Activated T-cell treated with anti-CD3 and anti-CD28 coated beads, Interleukin-2, amount 50 U/mL, for 48 hours (primary cell): ENCODE results near the gene MT4.
A peak's percentile ranks its signal among the peaks of the same experiment; 100 is the strongest.

Experiments used
- DNase-seq, 2 experiments: peaks; one replicate each; pipeline ENCODE4 v3.0.0-alpha.2; 2020

Gene MT4

DNA sequence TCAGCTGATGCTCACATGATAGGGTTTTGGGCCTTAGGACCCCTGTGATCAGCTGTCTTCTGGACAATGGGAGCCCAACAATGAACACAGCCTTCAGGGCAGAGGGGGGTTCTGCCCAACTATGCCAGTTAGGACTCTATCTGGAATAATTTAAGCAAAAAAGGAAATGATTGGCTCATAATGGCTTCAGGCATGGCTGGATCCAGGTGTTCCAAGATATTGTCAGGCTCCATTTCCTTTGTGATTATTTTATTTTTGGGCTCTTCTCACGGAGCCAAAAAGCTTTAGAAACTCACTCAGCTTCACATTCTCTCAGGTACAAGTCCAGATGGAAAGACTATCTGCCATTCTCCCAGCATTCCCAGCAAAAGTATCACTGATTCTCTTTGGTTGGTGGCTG, 40.6 kb downstream of the MT4 start:
- no peak for DNase-seq

DNA sequence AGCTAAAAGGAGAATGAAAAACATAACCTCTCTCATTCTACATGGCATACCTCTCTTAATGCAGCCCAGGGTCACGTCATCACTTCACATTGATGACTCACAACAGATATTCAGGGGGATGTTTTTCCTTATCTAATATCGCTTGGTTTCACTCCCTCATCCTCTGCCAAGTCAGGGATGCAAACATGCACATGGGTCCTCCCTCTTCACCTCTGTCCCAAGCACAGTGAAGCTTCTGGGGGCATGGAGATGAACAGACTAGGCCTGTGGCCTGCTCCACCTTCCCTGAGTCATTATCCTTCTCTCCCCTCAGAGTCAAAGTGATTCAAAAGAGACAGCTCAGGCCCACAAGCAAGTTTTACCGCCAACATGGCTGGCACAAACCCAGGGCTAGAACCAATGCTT, 41.2 kb downstream of the MT4 start:
- DNase-seq: no peak

DNA sequence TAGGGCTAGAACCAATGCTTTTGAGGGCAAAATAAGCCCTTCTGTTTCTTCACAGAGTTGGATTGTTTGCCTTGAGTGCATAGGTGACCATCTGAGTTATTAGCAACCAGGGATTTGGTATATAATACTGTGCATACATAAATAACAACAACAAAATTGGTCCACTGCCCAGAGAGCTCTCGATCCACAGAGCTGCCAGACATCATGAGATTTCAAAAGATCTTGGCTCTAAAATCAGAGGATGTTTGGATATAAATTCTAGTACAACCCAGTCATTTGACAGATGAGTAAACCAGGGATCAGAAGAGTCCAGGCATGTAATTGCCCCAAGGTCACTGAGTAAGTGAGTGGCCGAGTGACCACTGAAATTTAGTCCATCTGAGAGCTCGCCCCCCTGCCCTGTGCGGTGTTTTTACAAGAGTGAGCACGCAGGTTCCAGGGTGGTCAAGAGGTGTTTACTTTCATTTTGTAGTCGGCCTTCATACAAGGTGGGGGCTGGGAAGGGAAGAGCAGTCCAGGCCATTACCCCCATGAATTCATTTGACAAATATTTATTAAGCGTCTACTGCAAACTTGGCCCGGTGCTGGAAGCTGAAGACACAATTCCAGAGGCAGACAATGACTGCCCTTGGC, 41.7 kb downstream of the MT4 start:
- no peak for DNase-seq

DNA sequence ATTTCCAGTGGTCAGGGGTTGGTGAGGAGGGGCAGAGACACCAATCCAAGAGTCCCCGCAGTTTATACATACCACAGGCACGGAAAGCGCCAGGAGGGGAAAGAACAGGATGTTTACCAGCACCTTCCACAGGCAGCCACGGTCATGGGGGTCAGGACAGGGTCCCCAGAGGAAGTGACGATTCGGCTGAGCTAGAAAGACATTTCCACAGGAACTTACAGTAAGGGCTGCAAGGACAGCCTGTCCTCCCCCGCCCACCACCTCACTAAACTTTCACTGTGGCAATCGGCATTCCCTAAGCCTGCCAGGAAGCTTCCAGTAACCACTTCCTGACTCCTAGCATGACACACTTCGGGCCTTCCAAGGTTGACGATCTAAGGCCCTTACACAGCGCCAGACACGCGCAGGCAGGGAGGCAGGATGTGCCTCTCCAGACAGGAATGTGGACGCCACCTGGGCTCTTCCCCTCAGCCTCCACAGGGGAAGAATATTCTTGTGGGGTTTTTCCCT, 42.3 kb downstream of the MT4 start:
- no peak for DNase-seq

DNA sequence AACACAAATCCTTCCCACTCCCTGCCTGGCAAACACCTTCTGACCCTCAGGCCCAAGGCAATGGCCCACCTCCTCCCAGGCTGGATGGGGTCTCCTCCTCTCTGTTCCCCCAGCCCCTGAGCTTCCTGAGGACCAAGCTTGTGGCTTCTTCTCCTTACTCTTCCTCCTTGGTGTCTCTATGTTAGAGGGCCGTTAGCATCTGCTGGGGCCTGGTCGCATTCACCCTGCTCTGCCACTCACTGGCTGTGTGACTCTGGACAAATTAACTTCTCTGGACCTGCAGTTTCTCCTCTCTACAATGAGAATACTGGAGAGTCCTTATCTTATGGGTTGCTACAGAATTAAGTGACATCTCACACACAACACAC, 42.8 kb downstream of the MT4 start:
- DNase-seq: no peak

DNA sequence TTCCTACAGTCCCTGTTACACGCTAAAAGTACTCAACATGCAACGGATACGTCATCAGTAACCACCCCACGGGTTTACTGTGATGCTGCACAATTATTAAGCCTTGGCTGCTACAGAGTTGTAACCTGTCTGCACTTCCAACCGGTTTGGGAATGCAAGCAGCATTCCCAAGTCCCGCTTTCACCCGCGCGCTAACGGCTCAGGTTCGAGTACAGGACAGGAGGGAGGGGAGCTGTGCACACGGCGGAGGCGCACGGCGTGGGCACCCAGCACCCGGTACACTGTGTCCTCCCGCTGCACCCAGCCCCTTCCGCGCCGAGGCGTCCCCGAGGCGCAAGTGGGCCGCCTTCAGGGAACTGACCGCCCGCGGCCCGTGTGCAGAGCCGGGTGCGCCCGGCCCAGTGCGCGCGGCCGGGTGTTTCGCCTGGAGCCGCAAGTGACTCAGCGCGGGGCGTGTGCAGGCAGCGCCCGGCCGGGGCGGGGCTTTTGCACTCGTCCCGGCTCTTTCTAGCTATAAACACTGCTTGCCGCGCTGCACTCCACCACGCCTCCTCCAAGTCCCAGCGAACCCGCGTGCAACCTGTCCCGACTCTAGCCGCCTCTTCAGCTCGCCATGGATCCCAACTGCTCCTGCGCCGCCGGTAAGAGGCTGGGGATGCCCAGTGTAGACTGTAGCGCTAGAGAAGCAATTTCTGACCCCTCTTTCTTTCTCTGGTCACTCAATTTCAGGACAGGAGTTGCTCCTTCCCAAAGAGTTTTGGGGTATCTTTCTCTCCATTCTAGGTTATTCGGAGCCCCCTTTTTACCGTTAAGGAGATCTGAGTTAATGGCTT, 43.4 kb downstream of the MT4 start, which contains the start of gene MT2A:
Gene MT2A, plus strand, starts transcription at position 542 of the 833 bp plus-strand sequence. Its CDS starts 72 bp downstream, at position 614.
- DNase-seq: peak; percentile 91 to 95

DNA sequence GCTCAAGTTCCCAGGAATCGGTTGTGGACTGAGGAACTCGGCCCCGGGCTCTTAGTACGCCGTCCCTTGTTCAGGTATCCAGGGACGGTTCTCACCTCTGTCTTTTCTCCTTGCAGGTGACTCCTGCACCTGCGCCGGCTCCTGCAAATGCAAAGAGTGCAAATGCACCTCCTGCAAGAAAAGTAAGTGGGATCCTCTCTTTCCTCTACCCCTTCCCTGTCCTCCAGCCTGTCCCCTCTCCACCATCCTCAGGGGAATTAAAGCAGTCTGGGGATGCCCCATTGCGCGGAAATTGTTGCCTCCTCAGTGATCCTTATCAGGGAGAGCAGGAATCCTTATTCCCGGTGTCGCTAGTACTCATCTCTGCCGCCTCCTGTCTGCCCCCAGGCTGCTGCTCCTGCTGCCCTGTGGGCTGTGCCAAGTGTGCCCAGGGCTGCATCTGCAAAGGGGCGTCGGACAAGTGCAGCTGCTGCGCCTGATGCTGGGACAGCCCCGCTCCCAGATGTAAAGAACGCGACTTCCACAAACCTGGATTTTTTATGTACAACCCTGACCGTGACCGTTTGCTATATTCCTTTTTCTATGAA, 44.1 kb downstream of the MT4 start:
- peak in 1 of 2 experiments; percentile 52 for DNase-seq

DNA sequence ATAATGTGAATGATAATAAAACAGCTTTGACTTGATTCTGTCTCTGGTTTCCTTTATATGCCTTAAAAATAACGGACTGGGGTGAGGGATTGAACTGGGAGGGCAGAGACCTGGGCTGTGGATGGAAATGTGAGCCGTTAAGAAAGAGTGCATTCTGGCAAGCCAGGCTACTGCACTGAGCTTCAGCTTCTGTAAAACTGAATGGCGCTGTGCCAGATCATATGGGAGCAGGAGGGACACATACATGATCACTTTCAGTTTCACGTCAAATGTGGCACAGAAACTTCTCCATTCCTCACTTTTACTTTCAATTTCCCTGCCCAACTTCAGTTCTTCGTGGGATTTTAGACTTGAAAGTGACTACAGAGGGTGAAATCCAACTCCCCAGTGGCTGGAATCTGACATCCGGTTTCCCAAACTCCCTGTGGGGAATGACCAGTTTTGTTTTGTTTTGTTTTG, 44.6 kb downstream of the MT4 start:
- peak; percentile 75 to 76 for DNase-seq

DNA sequence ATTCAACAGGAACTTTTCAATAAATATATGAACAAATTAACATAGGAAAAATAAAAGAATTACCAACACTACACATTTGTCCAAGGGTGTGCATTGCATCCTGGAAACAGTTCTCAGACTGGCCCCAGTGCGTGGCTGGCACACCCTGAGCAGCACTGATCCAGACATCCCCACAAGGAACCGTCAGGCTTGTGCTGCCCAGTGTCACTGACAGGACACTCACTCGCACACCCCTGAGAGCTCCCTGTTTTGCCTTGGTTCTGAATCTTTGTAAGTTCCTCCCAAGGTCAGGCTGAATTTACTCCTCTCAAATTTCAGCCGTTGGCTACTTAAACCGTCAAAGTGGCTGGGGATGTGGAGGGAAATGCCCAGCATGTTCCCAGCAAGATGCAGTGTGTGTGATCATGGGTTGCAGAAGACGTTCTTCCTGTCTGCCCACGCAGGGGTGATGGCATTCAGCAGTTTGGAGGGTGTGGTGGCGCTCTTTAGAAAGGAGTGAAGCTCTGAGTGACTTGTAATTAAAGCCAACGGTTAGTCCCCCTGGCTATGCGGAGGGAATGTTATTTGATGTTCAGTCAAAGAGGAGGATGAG, 45.2 kb downstream of the MT4 start:
- DNase-seq: peak; percentile 83 to 85

DNA sequence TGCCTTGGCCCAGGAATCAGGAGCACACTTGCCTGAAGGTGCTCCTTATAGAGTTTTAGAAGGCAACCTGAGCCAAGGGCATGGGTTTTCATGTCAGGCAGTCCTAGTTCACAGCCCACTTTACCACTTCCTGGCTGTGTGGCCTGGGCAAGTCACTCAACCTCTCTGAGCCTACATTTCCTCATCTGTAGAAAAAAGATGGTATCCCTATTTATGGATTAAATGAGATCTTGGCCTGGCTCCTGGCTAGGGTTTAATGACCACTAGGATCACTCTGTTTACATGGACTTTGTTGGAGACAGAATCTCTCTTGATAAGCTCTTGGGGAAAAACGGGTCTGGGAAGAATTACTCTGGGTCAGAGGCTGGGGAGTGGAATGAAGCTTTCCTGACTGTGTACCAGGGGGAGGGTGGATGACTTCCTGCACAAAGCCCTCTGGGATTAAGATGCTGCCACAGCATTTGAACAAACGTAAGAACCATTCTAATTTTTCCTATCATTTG, 45.8 kb downstream of the MT4 start:
- DNase-seq: no peak

DNA sequence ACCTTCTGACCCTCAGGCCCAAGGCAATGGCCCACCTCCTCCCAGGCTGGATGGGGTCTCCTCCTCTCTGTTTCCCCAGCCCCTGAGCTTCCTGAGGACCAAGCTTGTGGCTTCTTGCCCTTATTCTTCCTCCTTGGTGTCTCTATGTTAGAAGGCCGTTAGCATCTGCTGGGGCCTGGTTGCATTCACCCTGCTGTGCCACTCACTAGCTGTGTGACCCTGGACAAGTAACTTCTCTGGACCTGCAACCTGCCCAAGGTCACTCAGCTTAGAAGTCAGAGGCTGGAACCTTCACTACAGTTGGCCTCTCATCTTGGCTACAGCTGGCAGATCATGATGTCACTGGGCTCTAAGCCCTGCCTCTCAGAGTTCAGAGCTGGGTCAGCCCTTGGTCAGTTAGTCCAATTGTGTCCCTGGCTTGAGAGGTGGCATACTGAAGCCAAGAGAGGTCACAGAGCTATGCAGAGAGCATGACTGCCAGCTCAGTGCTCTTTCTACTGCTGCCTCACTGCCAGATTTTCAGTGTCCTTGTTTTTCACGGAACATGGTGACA, 46.5 kb downstream of the MT4 start:
- DNase-seq: peak in 1 of 2 experiments; percentile 32

DNA sequence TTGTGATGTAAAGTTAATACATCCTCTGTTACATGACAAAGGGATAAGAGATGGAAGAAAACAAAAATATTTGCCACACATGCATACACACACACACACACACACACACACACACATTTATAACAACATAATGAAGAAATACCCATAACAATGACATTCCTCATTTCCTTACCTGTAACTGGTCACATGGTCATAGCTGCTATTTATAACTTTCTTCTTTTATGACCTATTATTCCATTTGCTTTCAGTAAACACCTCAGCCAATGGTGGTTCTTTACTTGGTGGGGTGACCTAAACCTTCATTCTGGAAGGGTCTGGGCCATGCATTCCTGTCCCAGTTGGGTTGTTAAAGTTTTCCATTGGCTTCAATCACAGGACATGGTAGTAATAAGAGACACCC, 48.8 kb downstream of the MT4 start:
- no peak for DNase-seq

DNA sequence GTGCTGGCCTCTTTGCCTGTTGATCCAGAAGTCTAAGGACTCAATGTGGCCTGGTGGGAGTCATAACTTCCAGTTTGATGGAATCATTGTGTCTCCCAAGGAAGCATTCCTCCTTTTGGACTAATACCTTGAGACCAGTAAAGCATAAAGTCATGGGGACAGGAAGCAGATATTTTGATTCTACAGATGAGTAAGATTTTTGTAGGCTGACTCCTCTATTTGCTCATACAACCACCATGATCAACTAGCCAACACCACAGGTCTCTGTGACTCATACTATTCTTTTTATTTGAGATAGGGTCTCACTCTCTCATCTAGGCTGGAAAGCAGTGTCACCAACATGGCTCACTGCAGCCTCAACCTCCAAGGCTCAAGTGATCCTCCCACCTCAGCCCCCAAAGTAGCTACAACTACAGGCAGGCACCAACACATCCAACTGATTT, 49.7 kb downstream of the MT4 start:
- DNase-seq: peak in 1 of 2 experiments; percentile 64

DNA sequence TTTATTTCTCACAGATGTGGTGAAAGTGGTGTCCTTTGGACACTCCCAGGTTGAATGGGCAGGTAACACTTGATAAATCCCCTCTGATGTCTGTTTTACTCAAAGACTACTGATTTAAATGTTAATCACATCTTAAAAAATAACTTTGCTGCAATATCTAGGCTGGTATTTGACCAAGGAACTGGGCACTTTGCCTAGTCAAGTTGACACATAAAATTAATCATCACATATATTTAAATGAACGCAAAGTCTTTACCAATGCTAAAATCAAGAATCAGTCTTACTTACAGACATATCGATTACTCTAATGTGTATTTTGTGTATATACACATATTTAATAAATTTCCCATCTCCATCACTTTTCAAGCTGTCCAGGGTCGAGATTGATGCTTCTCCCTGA, 50.5 kb downstream of the MT4 start:
- DNase-seq: no peak

DNA sequence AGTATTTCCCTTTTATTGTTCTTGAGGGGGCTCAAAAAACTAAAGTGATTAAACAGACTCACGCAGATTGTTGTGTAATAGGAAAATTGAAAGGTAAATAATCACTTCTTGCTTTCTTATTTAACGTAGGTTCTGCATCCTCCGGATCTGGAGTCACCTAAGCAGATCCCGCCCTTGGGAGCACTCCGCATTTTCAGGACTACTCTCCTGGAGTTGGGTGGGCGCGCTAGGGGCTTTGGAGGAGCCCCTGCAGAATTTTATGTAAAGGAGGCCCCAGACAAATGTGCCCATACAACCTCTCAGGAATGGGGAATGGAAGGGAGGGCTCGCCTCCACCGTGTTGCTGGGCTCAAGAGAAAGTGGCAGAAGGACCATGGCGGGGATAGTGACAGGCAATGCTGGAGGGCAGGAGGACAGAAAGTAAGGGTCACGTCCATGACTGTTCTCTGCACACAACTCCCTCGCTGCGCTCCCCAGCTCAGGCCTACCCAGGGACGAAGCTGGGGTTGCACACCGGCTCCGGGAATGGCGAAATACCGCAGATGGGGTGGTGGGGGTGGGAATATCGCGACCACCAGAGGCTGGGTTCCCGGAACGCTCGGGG, 51.8 kb downstream of the MT4 start:
- no peak for DNase-seq

DNA sequence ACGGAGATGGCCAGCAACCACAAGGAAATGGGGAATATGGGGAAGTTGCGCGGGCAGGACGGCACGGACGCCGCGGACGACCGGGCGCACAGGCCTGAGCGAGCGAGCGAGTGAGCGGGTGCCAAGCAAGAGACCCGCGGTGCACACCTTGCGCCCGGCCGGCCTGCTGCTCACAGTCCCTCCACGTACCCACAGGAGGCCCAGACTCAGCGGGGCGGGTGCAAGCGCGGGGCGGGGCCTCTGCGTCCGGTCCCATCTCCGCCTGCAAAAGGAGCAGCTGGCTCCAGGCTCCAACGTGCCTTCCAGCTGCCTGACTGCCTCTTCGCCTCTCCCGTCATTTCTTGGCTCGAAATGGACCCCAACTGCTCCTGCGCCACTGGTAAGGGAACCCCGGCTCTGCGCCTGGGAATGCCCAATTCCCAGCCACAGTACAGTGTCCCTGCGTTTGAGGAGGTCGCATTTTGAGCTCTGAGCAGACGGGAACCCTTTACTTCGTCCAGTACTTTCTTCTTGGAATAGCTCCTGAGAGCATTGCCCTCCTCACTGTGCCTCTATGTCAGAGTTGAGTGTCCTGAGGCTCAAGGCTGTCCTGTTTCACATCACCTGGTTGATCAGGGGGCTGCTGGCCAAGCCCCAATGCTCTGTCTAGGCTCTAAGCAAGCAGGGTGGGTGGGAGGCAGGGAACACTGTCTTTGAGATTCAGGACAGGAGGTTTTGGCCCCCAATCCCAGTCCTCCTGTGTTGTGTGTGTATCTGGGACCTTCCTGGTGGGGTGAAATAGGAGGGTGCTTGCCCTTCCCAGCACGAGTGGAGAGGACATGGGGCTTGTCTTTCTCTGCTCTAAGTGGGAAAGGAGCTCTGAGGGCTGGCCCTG, 52.6 kb downstream of the MT4 start:
- DNase-seq: peak; percentile 67 to 77

DNA sequence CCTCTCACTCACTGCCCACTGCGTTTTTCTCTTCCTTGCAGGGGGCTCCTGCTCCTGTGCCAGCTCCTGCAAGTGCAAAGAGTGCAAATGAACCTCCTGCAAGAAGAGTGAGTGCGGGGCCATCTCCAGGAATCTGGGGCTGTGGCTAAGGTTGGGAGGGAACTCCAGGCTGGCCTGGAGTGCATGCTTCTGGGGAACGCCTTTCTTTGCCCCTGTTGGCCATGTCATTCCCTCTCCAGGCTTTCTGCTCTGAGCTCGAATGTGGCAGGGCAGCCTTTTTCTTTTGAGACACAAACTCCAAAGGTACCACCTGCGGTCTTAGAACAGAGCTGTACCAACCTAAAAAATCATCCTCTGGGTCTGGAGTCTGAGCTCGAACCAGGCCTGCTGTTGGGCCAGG, 53.3 kb downstream of the MT4 start:
- DNase-seq: no peak
